HG03060 (cell line): ENCODE measurements around the gene SLC25A14.
"Not testable (repeated sequence)": the region's sequence is repeated elsewhere in the genome, so short reads cannot be mapped to it uniquely, and the experiment has no call there.

ENCODE experiments used
- ATAC-seq: cut with Tn5 transposase; IDR thresholded peaks from one replicate; pipeline ENCODE4 v1.9.1; 2021; ENCODE audit warnings: low read depth, moderate number of reproducible peaks; ENCODE audit not compliant: unreplicated experiment

SLC25A14 gene

DNA sequence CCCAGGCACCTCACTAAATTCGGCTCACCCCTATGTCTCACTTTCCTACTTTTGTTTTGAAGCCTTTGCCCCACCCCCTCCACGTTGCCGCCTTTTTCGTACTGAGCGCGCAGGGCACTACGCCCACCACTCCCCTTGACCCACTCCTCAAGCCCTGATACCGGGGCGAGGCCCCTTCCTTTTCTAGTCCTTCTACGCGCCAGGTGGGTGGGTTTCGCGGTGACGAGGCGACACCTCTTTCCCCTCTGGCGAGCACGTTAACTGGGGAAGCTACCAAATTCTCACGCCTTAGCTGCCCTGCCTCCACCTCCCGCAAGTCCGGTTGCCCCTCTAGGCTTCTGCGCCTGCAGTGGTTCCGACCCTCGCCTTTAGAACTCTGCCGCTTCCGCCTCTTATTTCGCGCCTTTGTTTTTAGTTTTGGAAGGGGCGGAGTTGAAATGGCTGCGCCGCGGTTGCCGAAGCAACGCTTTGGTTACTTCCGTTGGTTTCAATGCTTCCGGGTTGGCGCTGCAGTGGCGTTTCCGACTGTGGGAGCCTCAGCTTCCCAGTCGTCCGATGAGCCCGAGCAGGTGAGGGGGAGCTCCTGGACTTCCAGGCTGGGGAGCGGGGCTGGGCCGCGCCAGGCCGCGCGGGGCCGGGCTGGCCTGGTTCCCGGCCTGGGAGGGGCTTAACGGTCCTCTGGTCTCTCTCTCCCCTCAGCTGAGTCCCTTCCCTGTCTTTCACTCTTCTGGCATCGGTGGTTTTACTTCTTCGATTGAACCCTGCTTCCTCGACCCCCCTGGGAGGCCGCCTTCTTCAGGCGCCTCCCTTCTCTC, at the start of gene SLC25A14:
SLC25A14 (plus strand) TSS at position 512 of the 815 bp plus-strand sequence. CDS start 360 bp downstream, outside the sequence.
- ATAC-seq, result peak; percentile 98

DNA sequence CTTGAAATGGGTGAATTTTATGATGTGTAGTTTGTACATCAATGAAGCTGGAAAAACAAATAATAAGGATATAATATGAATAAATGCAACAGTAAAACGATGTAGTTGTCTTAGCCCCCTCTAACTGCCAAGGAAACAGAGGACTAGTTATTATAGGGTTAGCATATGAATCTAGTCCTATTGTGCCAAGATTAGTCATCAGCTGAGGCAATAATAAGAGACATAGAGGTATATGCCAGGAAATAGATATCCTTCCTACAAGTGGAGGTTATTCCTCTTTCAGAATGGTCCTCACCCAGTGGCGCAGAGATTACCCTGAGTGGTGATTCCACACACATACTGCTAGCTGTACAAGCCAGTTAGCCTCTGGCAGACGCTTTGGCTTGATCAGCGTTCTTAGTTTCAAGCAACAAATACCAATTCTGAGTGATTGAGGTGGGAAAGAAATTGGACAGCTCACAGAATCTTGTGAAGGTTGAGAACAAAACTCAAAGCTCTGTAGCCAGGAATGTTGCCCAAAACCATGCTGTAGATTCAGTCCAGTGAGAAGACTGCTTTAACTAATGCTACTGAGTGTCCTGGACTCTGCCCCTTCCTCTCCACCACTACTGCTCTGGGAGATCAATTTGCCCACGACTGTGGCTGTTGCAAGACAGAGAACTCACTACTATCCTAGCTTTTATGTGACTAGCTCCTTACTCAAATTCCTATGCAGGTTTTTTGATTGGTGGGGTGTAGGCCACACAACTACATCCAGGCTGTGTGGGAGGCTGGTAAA, 44.0 kb upstream of the SLC25A14 start:
- ATAC-seq, result no peak

DNA sequence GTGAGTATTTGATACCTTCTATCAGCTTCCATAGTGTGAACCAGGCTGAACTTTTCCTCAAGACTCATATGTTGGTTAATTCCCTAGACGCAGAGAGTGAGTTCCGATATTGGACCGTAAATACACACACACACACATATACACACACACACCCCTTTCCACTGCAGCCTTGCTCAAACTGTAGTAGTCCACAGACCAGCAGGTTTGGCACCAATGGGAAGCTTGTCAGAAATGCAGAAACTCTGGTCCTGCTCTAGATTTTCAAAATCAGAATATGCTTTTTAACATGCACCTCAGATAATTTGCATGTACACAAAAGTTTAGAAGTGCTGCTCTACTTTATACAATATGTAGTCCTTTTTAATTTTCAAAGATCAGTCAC, 43.4 kb upstream of the SLC25A14 start:
- no peak for ATAC-seq

- no peak for ATAC-seq
Measured at GRCh38 chrX:130296743-130297142, 43.0 kb upstream of the SLC25A14 start.

DNA sequence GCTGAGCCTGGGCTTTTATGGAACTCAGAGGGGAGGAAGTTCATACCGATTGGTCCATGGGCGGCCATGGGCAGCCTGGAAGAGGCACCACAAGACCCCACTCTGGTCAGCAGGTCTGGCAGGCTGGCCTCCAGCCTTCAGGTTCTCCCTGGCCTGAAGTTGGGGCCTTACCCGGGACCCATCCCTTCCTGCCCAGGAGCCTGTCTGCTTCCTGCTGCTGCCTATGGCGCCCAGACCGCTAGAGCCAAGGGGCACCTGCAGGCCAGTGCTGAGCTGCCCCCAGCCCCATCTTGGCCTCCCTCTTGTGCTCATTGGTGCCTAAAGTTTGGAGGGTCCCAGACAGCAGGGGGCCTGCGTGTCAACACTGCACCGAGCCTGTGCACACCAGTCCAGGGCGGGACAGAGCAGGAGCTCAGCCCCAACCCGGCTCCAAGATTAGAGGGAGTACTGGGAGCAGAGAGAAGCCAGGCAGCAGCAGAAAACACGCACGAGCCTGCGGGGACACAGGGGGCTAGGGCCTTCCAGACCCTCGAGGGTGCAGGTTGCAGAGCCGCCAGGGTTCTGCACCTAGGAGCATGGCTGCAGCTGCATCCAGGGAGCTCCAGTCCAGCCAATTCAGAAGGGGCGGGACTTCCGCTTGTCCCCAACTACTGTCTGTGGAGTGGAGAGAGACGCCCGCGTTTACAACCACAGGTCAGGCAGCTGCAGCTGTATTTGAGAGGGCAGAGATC, 40.3 kb upstream of the SLC25A14 start:
- no peak for ATAC-seq

GRCh38 chrX:130300010-130300282, 39.8 kb upstream of the SLC25A14 start:
- ATAC-seq, result no peak

- ATAC-seq, result no peak
Measured at GRCh38 chrX:130301405-130301804, 38.3 kb upstream of the SLC25A14 start.

GRCh38 chrX:130301977-130302376, 37.7 kb upstream of the SLC25A14 start:
- no peak for ATAC-seq

DNA sequence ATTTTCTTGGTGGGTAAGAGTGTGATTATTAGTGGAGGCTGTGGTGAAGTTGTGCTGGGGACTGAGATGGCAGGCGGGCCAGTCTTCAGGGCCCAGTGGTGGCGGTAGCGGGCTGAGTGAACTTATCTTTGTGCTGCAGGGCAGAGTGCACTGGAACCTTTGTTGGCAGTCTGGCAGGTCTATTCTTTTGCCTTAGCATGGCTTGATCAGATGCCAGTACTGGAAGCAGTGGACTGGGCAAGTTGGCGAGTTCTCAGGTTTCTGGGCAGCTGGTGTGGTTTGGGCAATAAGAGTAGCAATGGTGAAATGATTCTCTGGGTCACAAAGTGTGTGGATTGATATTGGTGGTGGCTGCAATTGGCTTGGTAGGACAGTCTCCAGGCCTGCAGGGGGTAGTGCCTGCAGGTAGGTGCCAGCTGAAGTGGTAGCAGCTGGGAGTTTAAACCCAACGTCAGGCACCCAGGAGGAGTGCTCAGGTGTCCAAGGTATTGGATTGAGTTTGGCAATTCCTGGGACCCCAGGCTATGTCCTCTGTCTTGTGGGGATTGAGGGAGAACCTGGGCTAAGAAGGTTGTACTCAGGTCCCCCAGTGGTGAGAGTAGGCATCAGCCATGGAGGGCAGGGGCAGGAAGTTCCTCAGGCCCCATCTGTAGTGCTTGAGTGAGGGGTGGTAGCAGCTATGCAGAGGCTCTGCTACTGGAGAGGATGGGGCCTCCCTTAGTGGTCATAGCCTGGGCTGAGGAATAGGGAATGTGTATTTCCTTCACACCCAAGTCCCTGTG, 34.9 kb upstream of the SLC25A14 start:
- no peak for ATAC-seq

- not testable (repeated sequence) for ATAC-seq
Measured at GRCh38 chrX:130319886-130320285, 19.8 kb upstream of the SLC25A14 start.

- ATAC-seq, result no peak
Measured at GRCh38 chrX:130321550-130321949, 18.2 kb upstream of the SLC25A14 start.

- ATAC-seq, result no peak
Measured at GRCh38 chrX:130330146-130330545, 9.6 kb upstream of the SLC25A14 start.

GRCh38 chrX:130330706-130331105, 9.0 kb upstream of the SLC25A14 start:
- no peak for ATAC-seq

- no peak for ATAC-seq
Measured at GRCh38 chrX:130336531-130336930, 3.2 kb upstream of the SLC25A14 start.

DNA sequence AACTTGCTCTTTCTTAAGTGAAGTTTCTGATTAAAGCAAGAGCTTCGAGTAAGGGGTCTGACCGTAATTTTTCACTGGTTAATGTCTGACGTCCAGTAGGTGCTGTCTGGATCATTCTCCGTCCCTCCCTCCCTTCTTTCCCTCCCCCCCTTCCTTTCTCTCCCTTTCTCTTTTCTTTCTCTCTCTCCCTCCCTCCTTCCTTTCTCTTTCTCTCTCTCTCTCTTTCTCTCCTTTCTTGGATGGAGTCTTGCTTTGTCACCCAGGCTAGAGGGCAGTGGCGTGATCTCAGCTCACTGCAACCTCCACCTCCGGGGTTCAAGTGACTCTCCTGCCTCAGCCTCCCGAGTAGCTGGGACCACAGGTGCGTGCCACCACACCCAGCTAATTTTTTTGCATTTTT, 850 bp upstream of the SLC25A14 start:
- not testable (repeated sequence) for ATAC-seq

- ATAC-seq, result no peak
Measured at GRCh38 chrX:130340271-130340670, 552 bp downstream of the SLC25A14 start.

GRCh38 chrX:130343411-130343810, 3.7 kb downstream of the SLC25A14 start:
- no peak for ATAC-seq

DNA sequence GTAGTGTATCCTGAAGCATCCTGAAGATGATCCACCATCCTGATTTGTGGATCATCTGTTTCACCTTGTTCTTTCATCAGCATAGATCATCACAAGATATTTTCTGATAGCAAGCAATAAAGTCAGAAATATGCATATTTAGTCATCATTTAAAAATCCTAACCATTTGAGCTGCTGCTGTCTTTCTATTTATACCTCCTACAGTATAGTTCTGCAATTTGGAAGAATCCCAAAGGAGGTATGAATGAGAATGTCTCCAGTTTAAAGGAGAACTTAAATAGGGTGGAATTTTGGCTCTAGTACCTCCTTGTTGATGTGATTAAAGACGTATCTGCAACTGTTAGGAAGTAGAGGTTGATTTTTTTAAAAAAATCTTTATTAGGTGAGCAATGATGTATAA, 7.6 kb downstream of the SLC25A14 start:
- ATAC-seq, result no peak

DNA sequence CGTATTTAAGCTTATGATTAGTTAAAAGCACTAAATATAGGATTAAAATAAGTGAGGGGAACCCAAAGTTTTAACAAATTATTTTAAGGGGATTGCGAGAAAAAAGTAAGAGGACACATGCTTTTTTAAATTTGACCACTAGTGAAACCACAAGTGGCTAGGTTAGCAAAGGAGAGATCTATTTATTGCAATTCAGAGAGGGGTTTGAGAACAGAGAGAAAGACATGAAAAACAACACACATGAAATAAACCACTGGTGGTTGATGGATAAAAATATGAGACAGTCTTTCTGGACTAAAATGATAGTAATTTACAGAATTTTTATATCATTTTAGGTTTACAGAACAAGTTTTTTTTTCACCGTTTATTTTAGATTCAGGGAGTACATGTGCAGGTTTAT, 11.8 kb downstream of the SLC25A14 start:
- no peak for ATAC-seq

- ATAC-seq, result not testable (repeated sequence)
Measured at GRCh38 chrX:130352050-130352449, 12.3 kb downstream of the SLC25A14 start.

DNA sequence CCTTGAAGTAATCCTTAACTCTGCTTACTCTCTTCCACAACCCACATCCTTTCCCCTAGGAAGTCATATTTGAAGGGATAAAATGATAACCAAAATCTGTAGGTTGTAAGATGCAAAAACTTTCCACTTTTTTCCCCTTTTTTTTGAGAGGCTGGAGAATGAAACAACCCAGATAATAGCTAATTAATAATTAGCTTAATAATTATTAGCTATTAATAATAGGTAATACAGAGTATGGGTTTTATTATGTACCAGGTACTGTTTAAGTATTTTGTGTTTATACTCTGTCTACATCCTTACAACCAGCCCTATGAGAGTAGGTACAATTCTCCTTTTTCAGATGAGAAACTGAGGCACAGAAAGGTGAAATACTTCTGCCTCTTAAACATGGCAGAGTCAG, 36.4 kb downstream of the SLC25A14 start:
- no peak for ATAC-seq
